Adipocyte (in vitro differentiated cells): ENCODE measurements around the gene AIMP2.
"Not testable (repeated sequence)": the region's sequence is repeated elsewhere in the genome, so short reads cannot be mapped to it uniquely, and the experiment has no call there.

Experiments
- DNase-seq: peaks from one replicate; pipeline ENCODE4 v3.0.0-alpha.2; 2015; ENCODE audit warnings: low read depth
- H3K27me3 ChIP-seq: replicated peaks from 2 replicates; pipeline ENCODE4 v1.7.0; 2013; ENCODE audit warnings: mild to moderate bottlenecking, low read length, moderate library complexity; ENCODE audit not compliant: control insufficient read depth, insufficient read depth
- H3K36me3 ChIP-seq: 2 replicates; pipeline ENCODE4 v1.7.0; 2013; ENCODE audit warnings: low read length, mild to moderate bottlenecking, moderate library complexity; ENCODE audit not compliant: control insufficient read depth, insufficient read depth, severe bottlenecking
- H3K4me1 ChIP-seq: 2 replicates; pipeline ENCODE4 v1.7.0; 2013; ENCODE audit warnings: mild to moderate bottlenecking, low read length, moderate library complexity; ENCODE audit not compliant: control insufficient read depth, insufficient read depth
- H3K4me3 ChIP-seq: 2 replicates; pipeline ENCODE4 v1.7.0; 2013; ENCODE audit warnings: mild to moderate bottlenecking, low read length, moderate library complexity
- H3K9ac ChIP-seq: 2 replicates; pipeline ENCODE4 v1.7.0; 2013; ENCODE audit warnings: mild to moderate bottlenecking, low read length, moderate library complexity
- H3K9me3 ChIP-seq: 2 replicates; pipeline ENCODE4 v1.7.0; 2013; ENCODE audit warnings: mild to moderate bottlenecking, low read length, moderate library complexity; ENCODE audit not compliant: control insufficient read depth

The AIMP2 gene

DNA sequence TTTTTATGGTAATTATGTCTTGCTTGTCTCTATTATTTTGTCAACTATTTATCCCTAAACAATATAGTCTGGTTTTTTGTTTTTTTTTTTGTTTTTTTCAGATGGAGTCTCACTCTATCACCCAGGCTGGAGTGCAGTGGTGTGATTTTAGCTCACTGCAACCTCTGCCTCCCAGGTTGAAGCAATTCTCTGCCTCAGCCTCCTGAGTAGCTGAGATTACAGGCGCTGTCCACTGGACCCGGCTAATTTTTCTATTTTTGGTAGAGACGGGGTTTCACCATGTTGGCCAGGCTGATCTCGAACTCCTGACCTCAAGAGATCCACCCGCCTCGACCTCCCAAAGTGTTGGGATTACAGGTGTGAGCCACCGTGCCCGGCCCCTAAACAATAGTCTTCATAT lies 1.3 kb downstream of the AIMP2 start:
- peak overlapping the region; percentile 93 for H3K4me3 ChIP-seq
- peaks cover 21% of the 10 kb centered on the region for H3K36me3 ChIP-seq
- H3K27me3 ChIP-seq, H3K9me3 ChIP-seq, DNase-seq: not testable (repeated sequence)
- peaks cover 44% of the 10 kb centered on the region for H3K4me1 ChIP-seq
- H3K9ac ChIP-seq, result peak overlapping the region; percentile 93

DNA sequence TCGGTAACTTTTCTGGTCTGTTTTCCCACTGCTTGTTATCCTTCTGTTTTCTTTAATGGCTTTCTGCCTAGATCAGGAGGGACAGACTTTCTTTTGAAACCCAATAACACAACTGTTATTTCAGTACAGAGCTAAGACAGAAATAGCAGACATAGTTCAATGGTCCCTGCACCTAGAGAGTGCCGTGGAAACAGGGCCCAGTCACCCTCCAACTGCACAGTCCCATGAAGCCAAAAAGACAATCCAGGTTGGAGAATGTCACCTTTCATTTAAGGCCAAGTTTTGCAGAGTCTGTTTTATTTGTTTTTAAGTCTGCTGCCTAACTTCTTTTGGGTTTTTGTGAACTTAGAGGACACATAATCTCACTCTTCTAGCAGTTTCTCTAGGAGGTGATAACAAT lies 2.5 kb downstream of the AIMP2 start:
- Histone ChIP-seq H3K9me3 (no peaks in the 10 kb centered on the region), H3K4me1 (peaks cover 54% of the 10 kb centered on the region), H3K9ac (peak overlapping the region; percentile 54), H3K4me3 (peak overlapping the region; percentile 93), H3K36me3 (peaks cover 23% of the 10 kb centered on the region), H3K27me3 (no peaks in the 10 kb centered on the region)
- DNase-seq, result no peak

DNA sequence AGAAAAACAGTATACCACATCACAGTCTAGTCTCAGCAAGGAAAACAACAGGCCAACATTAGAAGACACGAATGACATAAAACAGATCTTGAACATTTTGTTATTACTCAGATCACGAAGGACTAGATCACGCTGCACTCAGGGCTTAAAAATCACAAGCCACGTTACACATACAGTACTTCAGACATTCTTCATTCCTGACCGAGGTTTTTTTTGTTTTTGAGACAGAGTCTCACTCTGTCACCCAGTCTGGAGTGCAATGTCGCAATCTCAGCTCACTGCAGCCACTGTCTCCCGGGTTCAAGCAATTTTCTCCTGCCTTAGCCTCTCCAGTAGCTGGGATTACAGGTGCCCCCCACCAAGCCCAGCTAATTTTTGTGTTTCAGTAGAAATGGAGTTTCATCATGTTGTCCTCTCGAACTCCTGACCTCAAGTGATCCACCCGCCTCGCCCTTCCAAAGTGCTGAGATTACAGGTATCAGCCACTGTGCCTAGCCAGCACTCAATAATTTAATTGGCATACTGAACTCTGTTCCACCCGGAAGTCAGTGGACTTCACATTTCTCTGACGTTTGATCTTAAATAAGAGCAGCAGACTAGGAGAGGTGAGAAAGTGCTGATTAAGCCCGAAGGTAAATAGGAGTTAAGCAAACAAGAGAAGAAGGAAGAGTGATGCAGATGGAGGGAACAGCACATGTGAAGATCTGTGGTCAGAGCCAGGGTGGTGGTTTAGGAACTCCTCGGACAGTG lies 3.5 kb downstream of the AIMP2 start:
- H3K4me3 ChIP-seq, result no peak overlapping the region
- no peaks in the 10 kb centered on the region for H3K9me3 ChIP-seq
- peaks cover 57% of the 10 kb centered on the region for H3K4me1 ChIP-seq
- H3K36me3 ChIP-seq, result peaks cover 32% of the 10 kb centered on the region
- peak; percentile 72 for DNase-seq
- no peaks in the 10 kb centered on the region for H3K27me3 ChIP-seq
- peak overlapping the region; percentile 54 for H3K9ac ChIP-seq

DNA sequence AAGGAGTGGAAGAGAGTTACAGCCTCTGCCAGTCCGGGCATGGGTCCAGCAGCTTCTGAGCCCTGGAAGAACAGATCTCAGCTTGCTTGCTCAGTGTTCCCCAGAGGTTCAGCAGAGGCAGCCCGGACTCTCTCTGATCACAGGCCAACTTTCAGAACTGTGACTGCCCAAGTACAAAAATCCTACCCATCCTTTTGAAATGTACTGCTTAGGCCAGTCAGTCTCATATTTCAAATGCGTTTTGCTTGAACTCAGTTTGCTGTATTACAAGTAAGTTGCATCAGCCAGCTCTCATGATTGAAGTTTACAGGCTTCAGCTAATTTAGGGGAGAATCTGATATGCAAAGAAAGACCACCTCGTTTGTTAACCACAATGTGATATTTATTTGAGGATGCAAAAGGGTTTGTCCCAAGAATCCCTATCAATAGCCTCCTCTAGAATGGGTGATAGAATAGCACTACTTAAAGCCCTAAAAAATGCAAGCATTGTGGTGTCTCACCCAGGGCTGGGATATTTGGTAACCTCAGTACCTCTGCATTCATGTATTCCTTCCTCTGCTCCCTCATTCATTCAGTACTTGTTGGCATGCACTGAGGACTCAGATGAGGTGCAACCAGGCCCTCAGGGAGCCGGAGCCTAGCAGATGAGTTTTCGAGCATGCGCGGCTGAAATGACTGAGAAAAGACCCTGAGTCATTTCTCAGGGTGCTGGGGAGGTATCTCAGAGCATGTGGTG lies 7.0 kb downstream of the AIMP2 start:
- Histone ChIP-seq H3K9ac (peak overlapping the region; percentile 84), H3K27me3 (no peaks in the 10 kb centered on the region), H3K4me1 (peaks cover 39% of the 10 kb centered on the region), H3K9me3 (no peaks in the 10 kb centered on the region), H3K36me3 (peaks cover 62% of the 10 kb centered on the region), H3K4me3 (peak overlapping the region; percentile 64)
- DNase-seq, result peak; percentile 99

DNA sequence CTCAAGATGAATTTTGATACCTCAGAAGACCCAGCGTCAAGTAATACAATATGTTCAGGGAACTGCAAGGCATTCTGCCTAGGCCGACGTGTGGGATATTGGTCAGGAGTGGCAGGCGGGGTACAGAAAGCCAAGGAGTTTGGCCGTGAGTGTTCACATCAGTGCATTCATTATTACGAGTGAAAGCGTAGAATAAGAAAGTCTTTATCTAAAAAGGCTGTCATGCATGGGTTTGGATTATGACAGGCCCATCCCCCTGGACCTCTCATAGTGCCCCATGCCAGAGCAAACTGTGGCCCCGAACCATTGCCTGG lies 7.5 kb downstream of the AIMP2 start:
- H3K4me3 ChIP-seq, result peak overlapping the region; percentile 26
- H3K4me1 ChIP-seq, result peaks cover 34% of the 10 kb centered on the region
- no peaks in the 10 kb centered on the region for H3K9me3 ChIP-seq
- H3K27me3 ChIP-seq, result no peaks in the 10 kb centered on the region
- peak overlapping the region; percentile 84 for H3K9ac ChIP-seq
- peaks cover 64% of the 10 kb centered on the region for H3K36me3 ChIP-seq
- DNase-seq, result no peak

DNA sequence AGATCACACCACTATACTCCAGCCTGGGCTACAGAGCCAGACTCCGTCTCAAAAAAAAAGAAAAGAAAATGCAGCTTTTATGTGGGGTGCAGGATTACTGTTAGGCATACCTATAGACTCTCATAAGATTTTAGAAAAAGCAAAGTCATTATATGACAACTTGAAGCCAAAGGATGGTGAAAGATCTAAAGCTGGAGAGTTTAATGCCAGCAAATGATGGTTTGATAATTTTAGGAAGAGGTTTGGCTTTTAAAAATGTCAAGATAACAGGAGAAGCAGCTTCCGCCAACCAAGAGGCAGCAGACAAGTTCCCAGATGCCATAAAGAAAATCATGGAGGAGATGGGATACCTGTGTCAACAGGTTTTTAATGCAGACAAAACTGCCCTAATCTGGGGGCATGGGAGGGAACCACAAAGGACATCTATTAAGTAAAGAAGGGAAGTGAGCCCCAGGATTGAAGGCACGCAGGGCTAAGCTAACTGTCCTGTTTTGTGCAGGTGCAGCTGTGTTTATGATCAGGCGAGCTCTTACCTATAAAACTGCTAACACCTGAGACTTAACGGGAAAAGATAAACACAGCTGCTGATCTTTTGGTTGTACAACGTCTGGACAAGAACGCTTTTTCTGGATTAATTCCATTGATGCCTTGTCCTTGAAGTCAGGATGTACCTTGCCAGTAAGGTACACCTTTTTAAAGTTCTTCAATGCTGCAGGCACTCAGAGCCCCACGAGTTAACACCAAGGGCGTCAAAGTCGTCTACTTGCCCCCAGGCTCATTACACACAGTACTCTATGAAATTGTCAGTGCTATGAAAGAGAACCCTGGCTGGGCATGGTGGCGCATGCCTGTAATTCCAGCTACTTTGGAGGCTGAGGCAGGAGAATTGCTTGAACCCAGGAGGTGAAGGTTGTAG lies 11.6 kb downstream of the AIMP2 start:
- Histone ChIP-seq H3K4me1 (peaks cover 12% of the 10 kb centered on the region), H3K4me3 (no peak overlapping the region), H3K36me3 (peaks cover 88% of the 10 kb centered on the region), H3K9ac (no peak overlapping the region), H3K27me3 (no peaks in the 10 kb centered on the region), H3K9me3 (no peaks in the 10 kb centered on the region)
- no peak for DNase-seq

DNA sequence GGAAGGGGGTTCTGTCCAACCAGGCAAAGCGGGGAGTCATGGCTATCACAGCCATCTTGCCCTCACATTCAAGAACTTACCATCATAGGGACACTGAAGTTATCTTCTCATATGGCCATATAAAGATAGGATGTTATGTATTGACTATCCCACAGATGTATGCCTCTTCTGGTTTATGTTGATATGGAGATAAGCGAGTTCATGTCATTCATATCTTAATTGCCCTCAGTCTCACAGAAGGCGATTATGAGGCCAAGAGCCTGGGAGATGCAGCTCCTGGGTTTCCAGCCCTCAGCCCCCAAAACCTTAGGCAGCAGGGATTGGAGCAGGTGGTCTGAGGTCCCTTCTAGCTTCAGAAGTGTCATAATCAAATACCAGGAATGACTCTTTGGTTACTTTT lies 13.6 kb downstream of the AIMP2 start:
- Histone ChIP-seq H3K4me1 (no peaks in the 10 kb centered on the region), H3K9me3 (no peaks in the 10 kb centered on the region), H3K4me3 (no peak overlapping the region), H3K9ac (no peak overlapping the region), H3K27me3 (no peaks in the 10 kb centered on the region), H3K36me3 (peaks cover 97% of the 10 kb centered on the region)
- no peak for DNase-seq

DNA sequence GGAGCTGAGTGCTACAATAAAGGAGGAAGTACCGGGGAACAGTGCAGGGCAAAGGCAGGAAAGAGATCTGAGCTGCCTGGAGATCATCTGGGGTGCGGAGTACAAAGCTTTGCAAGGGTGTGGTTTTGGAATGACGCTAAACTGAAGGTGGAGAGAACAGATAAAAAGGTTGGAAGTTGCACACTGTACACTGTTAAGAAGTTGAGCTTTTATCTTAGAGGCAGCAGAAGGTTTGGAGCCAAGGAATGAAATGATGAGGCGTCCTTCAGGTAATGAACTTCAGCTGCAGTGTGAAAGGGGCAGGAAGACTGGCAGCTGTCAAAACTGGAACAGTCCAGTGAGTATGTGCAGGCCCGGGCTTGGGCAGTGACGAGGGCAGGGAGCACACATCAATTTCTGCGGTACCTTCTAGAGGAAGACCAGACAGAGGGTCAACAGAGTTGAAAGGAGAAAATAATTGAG lies 14.9 kb downstream of the AIMP2 start:
- DNase-seq, result no peak

DNA sequence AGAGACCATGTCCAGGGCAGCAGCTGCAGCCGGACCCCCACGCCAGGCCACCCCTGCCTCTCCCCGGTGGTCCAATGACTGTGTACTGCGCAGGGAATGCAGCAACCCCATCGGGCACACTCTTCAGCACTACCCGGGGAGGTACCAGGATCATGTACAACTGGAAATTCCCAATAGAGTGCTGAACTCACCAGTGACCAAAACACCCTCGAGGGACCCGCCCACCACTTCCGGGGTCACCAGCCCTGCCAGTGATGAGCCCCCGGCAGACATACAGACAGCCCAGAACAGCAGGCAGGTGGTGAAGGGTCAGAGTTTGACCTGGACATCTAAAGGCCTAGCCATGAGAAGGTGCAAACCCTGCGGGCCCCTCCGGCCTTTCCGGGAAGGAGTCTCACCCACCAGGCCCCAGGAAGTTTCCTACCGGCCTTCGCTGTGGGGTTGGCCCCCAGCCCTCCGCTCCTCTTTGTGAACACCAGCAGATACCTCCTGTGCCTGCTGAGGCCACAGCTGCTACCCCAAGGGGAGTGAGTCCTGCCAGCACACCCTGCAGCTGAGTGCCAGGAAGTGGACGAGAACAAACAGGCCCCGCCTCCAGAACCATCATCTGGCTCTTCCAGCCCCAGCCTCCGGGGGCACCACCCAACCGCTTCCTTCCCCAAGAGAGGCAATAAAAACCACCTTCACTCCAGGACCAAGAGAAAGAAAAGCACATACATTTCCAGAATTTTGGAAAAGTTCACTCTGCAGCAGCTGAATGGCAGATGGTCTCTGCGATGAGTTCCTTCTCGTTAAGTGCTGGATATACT lies 17.1 kb downstream of the AIMP2 start:
- Histone ChIP-seq H3K36me3 (peaks cover 87% of the 10 kb centered on the region), H3K9me3 (no peaks in the 10 kb centered on the region), H3K9ac (no peak overlapping the region), H3K4me1 (no peaks in the 10 kb centered on the region), H3K4me3 (no peak overlapping the region), H3K27me3 (no peaks in the 10 kb centered on the region)
- DNase-seq, result no peak

More for the DNA sequence above, 14.9 kb downstream of the AIMP2 start:
- Histone ChIP-seq H3K4me3 (no peak overlapping the region), H3K36me3 (peaks cover 99% of the 10 kb centered on the region), H3K9me3 (no peaks in the 10 kb centered on the region), H3K9ac (no peak overlapping the region), H3K4me1 (no peaks in the 10 kb centered on the region), H3K27me3 (no peaks in the 10 kb centered on the region)

DNA sequence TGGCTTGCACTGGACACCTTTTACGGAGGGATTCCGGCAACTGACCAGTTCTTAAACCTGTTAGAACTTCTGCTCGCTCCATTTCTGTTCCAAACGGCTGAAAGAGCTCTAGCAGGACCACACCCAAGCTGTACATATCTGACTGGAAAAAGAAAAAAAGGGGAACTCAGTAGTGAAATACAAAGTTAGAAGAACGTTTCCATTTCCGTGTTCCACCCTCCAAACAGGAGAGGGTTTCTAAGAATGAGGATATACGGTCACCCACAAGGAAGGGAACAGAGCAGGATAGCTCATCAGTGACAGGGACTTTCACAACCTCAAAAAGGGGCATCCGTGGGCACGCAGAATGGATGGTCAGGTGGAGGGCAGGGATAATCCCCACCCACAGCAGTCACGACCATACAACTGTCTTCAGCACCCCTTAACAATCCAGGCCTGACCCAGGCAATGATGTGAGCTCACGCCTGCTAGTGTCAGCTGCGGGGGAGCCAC lies 17.8 kb downstream of the AIMP2 start:
- Histone ChIP-seq H3K4me1 (no peaks in the 10 kb centered on the region), H3K4me3 (no peak overlapping the region), H3K9me3 (no peaks in the 10 kb centered on the region), H3K36me3 (peaks cover 86% of the 10 kb centered on the region), H3K27me3 (no peaks in the 10 kb centered on the region), H3K9ac (no peak overlapping the region)
- DNase-seq, result no peak
